Type B pancreatic cell (in vitro differentiated cells): ENCODE data around the gene KRT7. TPM values are rescaled to one million over a fixed set of nuclear protein-coding genes. Genes with fewer than 3 reads are reported as not detected.

Experiments
- DNase-seq: peaks from one replicate; pipeline ENCODE4 v3.0.0; 2021; ENCODE audit warnings: mixed read lengths; ENCODE audit not compliant: unreplicated experiment; ENCODE audit errors: extremely low spot score
- H3K27ac Mint-ChIP-seq: 2 replicates; pipeline ENCODE4 v1.8.0; 2021; ENCODE audit warnings: mild to moderate bottlenecking, mixed read lengths
- H3K27me3 Mint-ChIP-seq: 2 replicates; pipeline ENCODE4 v1.8.0; 2021; ENCODE audit warnings: mixed read lengths
- H3K36me3 Mint-ChIP-seq: 2 replicates; pipeline ENCODE4 v1.8.0; 2021; ENCODE audit warnings: mixed read lengths
- H3K4me1 Mint-ChIP-seq: one replicate; pipeline ENCODE4 v1.8.0; 2021; ENCODE audit warnings: mixed read lengths; ENCODE audit not compliant: unreplicated experiment
- H3K4me3 Mint-ChIP-seq: 2 replicates; pipeline ENCODE4 v1.8.0; 2021; ENCODE audit warnings: mild to moderate bottlenecking, mixed read lengths
- H3K9me3 Mint-ChIP-seq: 2 replicates; pipeline ENCODE4 v1.8.0; 2021; ENCODE audit warnings: mixed read lengths
- total RNA-seq: library from RNA; stranded (reverse); gene quantifications from 2 replicates; pipeline ENCODE4 v1.2.1, GENCODE V29; 2021; ENCODE audit warnings: low replicate concordance
- TF ChIP-seq, protein P1 (sequence below): fragments of 200-600 bp; sonication (generic); conservative IDR thresholded peaks from 2 replicates; pipeline ENCODE4 v1.5.0; 2021; ENCODE audit warnings: antibody characterized with exemption, mild to moderate bottlenecking

The KRT7 gene
- total RNA-seq, 1 donor from 2014 or later = 125 TPM

DNA sequence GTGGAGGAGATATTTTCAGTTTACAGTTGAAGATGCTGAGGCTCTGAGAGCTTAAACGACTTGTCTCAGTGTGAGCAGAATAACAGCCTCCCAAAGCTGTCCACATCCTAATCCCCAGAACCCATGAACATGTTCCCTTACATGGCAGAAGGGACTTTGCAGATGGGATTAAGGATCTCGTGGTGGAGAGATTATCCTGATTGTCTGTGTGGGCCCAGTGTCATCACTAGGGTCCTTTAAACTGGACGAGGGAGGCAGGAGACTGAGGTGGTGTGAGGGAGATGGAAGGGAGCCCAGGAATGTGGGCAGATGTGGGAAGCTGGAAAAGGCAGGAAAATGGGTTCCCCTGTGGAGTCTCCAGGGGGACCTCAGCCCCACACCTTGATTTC, 31.6 kb upstream of the KRT7 start:
- Mint-ChIP-seq H3K4me3 (no peak overlapping the region), H3K4me1 (peaks cover 27% of the 10 kb centered on the region), H3K9me3 (no peaks in the 10 kb centered on the region), H3K36me3 (no peaks in the 10 kb centered on the region), H3K27ac (no peak overlapping the region), H3K27me3 (peaks cover 7% of the 10 kb centered on the region)
- no peak for DNase-seq
- TF ChIP-seq, protein P1, sequence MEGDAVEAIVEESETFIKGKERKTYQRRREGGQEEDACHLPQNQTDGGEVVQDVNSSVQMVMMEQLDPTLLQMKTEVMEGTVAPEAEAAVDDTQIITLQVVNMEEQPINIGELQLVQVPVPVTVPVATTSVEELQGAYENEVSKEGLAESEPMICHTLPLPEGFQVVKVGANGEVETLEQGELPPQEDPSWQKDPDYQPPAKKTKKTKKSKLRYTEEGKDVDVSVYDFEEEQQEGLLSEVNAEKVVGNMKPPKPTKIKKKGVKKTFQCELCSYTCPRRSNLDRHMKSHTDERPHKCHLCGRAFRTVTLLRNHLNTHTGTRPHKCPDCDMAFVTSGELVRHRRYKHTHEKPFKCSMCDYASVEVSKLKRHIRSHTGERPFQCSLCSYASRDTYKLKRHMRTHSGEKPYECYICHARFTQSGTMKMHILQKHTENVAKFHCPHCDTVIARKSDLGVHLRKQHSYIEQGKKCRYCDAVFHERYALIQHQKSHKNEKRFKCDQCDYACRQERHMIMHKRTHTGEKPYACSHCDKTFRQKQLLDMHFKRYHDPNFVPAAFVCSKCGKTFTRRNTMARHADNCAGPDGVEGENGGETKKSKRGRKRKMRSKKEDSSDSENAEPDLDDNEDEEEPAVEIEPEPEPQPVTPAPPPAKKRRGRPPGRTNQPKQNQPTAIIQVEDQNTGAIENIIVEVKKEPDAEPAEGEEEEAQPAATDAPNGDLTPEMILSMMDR = no peak

DNA sequence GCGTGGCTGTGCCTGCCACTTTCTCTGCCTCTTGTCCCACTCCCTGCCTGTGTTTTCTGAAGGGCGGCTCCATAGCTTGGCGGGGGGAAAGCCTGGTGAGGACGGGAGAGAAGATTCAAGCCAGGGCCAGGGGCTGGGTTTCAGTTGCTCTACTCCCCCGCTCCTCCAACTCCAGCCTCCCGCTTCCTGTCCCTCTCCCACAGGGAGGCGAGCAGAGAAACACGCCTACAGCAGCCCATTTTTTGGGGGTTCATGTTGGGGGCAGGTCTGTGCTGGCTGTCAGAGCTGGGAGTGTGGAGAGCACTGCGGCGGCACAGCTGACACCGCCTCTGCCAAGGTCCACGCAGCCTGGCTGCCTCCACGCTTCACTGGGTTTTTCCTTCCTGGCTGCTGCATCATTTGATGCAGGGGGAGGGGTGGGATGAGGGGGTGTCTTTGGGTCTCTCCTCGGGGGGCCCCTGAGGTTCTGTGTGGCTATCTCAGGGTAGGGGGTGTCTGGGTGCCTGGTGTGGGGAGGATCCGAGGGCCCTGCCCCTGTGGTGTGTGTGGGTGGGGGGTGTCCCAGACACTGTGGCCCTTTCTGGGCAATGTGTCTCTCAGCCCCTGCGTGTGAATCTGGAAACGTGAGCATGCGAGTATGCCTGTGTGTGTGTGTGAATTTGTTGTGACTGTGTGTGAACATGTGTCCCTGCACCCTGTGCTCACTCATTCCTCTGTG, 30.5 kb upstream of the KRT7 start:
- Mint-ChIP-seq H3K36me3 (no peaks in the 10 kb centered on the region), H3K27me3 (peaks cover 10% of the 10 kb centered on the region), H3K4me3 (peak overlapping the region; percentile 58), H3K27ac (peak overlapping the region; percentile 85), H3K9me3 (no peaks in the 10 kb centered on the region), H3K4me1 (peaks cover 22% of the 10 kb centered on the region)
- TF ChIP-seq, protein P1 = no peak
- DNase-seq = no peak

DNA sequence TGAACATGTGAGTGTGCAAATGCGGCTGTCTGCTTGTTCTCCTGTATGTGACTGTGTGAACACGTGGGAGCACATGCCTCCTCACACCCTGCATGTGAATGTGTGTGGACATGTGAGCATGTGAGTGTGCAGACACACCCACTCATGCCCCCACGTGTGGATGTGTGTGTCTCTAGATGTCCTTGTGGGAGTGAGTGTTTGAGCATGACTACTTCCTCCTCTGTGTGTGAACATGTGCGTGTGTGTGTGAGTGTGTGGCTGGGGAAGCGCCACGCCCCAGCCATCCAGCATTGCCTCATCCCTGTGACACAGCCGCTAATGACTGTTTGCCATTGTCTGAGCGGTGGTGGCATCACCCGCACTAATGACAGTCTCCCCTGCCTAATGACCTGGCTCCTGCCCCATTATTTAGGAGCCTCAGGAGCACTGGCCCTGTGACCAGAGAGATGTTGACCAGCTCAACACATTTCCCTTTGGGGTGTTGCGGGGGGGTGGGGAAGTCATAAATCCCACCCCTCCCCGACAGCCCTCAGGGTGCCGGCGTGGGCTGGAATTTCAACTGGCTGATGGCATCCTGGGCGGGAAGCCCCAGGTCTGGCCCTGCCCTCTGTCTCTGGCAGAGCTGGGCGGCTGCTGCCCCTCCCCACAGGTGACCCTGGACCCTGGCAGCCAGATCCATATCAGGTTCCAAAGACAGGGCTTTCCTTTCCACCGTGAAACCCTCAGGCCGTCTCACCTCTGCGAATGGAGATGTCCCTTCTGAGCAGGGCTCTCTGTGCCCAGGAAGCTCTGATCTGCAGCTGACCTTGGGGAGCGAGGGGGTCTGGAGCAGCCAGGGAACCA, 29.7 kb upstream of the KRT7 start:
- DNase-seq = no peak

DNA sequence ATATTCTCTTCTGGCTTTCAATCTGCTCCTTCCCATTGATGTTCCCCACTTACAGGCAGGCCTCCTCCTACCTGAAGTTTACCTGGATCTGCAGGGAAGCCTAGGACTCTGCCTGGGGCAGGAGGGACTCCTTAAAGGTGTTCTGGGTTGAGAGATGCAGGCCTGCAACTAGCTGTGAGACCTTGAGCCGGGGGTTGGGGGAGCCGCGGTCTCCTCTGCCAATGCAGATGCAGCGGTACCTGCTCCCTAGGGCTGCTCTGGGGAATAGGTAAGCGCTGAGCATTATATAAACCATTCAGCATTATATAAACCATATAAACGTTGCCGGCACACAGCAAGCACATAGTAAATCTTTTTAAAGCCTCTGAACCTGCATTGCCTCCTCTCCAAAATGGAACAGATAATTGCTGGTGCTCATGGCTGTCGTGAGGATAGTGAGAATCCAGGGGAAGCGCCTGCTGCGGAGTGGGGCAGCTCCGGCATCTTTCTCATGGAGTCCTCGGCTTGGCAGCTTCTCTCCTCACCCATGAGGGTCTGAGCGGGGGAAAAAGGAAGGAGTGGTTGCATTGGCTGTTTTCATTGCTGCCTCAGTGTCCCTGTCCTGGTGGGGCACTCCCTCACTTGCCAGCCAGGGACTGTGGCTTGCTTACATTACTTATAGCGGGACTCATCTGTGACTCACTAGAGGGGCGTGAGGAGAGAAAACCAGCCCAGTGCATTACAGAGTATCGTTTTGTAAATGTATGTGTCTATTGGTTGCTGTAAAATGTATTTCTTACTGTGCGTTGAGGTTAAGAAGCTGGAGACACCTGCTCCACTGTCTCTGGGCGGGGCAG, 28.7 kb upstream of the KRT7 start:
- no peak for DNase-seq
- Mint-ChIP-seq H3K27me3 (peaks cover 11% of the 10 kb centered on the region), H3K27ac (peak overlapping the region; percentile 46), H3K4me1 (peaks cover 19% of the 10 kb centered on the region), H3K9me3 (no peaks in the 10 kb centered on the region), H3K4me3 (peak overlapping the region; percentile 25), H3K36me3 (no peaks in the 10 kb centered on the region)
- TF ChIP-seq, protein P1 = no peak

More for the DNA sequence above, 29.7 kb upstream of the KRT7 start:
- H3K4me1 Mint-ChIP-seq = peaks cover 22% of the 10 kb centered on the region
- no peaks in the 10 kb centered on the region for H3K36me3 Mint-ChIP-seq
- TF ChIP-seq, protein P1 = no peak
- peak overlapping the region; percentile 58 for H3K4me3 Mint-ChIP-seq
- peak overlapping the region; percentile 85 for H3K27ac Mint-ChIP-seq
- H3K9me3 Mint-ChIP-seq = no peaks in the 10 kb centered on the region
- peaks cover 10% of the 10 kb centered on the region for H3K27me3 Mint-ChIP-seq

DNA sequence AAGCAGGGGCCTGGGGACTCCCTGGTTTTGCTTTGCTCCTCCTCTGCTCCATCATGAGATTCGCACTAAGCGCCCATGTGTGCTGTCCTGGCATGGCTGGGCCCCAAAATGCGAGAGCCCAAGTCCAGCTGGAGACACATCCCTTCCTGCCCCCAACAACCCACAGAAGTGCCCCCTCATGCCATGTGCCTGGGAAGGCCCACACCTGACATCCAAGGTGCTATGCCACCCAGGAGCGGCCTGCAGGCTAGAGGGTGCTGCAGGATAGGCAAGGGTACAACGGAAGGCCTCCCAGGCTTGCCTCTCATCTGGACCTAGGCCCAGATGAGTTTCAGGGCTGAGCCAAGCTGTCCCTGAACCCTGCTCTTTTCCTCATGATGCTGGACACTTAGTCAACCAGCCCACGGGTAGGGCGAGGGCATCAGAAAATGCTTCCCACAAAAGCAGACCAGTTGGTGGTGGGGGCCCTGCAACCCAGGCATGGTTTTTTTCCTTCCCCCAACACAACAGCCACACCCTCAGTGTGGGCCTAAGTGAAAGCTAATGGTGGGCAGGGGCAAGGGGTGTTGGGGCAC, 28.0 kb upstream of the KRT7 start:
- TF ChIP-seq, protein P1 = no peak
- Mint-ChIP-seq H3K27ac (no peak overlapping the region), H3K9me3 (no peaks in the 10 kb centered on the region), H3K27me3 (peaks cover 16% of the 10 kb centered on the region), H3K36me3 (no peaks in the 10 kb centered on the region), H3K4me3 (no peak overlapping the region), H3K4me1 (peaks cover 19% of the 10 kb centered on the region)
- DNase-seq = no peak
